GM12865 (cell line): ENCODE measurements around the gene PAX6.

Experiments used
- DNase-seq: peaks from one replicate; pipeline ENCODE4 v3.0.0; 2010; ENCODE audit warnings: low read depth
- H3K4me3 ChIP-seq: 2 replicates; pipeline ENCODE4 v1.5.1; 2011; ENCODE audit warnings: mild to moderate bottlenecking, low read depth, low read length, control low read depth
- CTCF ChIP-seq: IDR thresholded peaks from 2 replicates; pipeline ENCODE4 v1.5.1; 2011; ENCODE audit warnings: low read length, control low read depth, low read depth, inconsistent platforms; ENCODE audit not compliant: insufficient read depth; ENCODE audit errors: missing control alignments

PAX6 gene

GRCh38 chr11:31845331-31845730 is 34.2 kb upstream of the PAX6 start:
- no peak for DNase-seq
- no peak overlapping the region for H3K4me3 ChIP-seq
- no peak for TF ChIP-seq CTCF

- DNase-seq, result no peak
- no peak for TF ChIP-seq CTCF
- no peak overlapping the region for H3K4me3 ChIP-seq
Observed at GRCh38 chr11:31844351-31844750, 33.2 kb upstream of the PAX6 start.

GRCh38 chr11:31841435-31841834 is 30.3 kb upstream of the PAX6 start:
- TF ChIP-seq CTCF, result no peak
- no peak overlapping the region for H3K4me3 ChIP-seq
- no peak for DNase-seq

DNA sequence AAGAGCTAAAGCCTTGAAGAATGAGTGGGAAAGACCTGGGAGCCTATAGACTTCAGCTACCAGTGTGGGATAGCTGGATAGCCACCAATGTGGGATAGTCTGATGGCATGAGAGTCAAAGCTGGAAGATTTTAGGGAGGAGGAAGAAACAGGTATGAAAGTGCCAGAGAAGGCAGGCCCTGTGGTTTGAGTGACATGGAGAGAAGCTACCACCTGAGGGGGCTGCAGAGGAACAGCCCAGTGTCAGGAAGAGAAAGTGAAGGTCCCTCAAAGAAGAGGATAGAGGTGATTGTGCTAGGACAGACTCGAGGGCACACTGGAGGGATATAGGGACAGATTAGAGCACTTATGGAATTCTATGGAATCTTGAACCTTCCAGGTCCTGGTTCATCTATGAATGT is 23.1 kb upstream of the PAX6 start:
- DNase-seq, result no peak
- no peak overlapping the region for H3K4me3 ChIP-seq
- peak; percentile 7 for TF ChIP-seq CTCF

- TF ChIP-seq CTCF, result no peak
- no peak for DNase-seq
- H3K4me3 ChIP-seq, result no peak overlapping the region
Observed at GRCh38 chr11:31830406-31830805, 19.3 kb upstream of the PAX6 start.

DNA sequence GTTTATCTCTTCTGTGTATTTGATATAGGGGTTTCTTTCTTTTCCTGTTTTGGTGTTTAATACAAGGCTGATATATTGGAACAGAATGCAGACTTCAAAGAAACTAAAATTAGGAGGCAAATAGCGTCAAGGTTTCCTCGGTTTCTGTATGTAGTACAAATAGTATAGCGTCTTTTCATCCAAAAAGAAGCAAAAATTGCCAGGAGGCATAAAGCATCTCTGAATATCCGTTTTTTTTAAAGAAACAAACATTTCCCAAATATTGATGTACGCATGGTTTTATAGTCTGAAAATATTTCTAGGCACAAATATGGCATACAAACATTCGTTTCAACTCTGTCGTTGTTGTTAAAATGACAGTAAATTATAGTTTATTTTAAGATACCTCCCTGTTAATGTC is 17.1 kb upstream of the PAX6 start:
- no peak for TF ChIP-seq CTCF
- H3K4me3 ChIP-seq, result no peak overlapping the region
- no peak for DNase-seq

DNA sequence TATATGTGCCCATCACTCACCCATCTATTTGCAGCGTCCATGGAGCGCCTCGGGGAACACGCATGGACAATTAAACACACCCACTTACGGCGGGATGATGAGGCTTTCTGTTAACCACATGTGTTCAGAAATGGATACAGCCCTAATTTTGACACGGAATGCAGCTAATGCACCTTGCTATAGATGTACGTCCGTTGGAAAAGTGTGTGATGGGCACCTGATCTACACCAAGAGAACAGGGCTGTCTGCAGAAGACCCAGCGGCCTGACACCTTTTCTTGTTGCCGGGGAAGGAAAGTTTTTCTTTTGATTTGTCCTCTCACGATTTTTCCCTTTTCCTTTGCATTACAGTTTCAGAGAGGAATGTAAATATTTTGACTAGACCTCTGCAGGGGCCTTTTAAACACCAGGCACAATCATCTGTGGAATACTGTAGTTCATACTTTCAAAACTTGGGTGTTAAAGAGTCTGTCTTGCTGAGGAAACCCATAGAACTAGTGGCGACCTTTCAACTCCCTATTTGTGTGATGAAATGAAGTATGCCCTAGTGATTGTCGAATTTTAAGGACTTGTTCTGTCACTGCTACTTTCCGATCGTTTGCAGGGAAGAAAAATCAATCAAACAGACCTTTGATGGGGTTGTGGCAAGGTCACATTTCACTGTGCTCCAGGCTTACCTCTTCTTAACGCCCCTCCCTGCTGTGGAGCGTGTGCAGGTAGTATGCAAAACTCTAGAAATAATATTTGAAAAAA is 16.5 kb upstream of the PAX6 start:
- no peak for TF ChIP-seq CTCF
- DNase-seq, result no peak

More for the DNA sequence above, 16.5 kb upstream of the PAX6 start:
- H3K4me3 ChIP-seq, result no peak overlapping the region
